Fibroblast of skin of left biceps (primary cell): ENCODE results near the gene MYB.
"Not testable (repeated sequence)": the region's sequence is repeated elsewhere in the genome, so short reads cannot be mapped to it uniquely, and the experiment has no call there.

ENCODE experiments used
- DNase-seq, 2 experiments: peaks; one replicate each; pipeline ENCODE4 v3.0.0-alpha.2; 2013; ENCODE audit warnings: low read depth in 2 of 2

The MYB gene

DNA sequence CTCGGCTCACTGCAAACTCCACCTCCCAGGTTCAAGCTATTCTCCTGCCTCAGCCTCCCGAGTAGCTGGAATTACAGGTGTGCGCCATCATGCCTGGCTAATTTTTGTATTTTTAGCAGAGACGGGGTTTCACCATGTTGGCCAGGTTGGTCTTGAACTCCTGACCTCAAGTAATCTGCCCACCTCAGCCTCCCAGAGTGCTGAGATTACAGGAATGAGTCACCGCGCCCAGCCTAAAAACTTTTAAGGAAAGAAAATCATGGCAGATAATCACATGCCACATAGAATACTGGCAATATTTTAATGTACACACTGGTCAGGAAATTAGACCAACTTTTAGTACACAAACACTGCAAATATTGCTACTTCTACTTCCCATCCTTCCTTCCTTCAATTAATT, 16.7 kb upstream of the MYB start:
- DNase-seq = not testable (repeated sequence)

DNA sequence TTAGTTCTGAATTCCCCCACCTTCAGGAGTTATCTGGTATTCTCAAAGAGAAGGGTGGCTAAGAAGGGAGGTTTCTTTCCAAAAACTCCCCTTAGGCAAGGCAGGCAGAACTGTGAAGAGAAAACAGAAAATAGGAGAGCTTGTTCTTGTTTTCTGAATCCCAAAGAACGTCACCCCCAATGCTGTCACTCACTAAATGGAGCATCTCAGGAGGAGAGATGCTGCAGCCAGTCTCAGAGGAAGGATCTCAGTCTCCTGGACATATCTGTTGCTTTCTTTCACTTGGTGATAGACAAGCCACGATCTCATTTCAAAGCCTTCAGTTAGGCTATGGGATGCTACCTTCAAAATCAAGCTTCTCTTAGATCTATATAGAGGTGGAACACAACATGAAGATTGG, 16.1 kb upstream of the MYB start:
- no peak for DNase-seq

DNA sequence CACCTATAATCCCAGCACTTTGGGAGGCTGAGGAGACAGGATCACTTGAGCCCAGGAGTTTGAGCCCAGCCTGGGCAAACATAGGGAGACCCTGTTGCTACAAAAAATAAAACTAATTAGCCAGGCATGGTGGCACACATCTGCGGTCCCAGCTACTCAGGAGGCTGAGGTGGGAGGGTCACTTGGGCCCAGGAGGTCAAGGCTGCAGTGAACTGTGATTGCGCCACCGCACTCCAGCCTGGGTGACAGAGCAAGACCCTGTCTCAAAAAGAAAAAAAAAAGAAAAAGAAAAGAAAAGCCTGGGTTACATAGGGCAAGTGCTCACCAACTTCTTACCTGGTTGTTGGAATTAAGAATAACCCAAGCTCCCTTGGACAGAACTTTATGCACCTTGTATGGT, 14.6 kb upstream of the MYB start:
- no peak for DNase-seq

DNA sequence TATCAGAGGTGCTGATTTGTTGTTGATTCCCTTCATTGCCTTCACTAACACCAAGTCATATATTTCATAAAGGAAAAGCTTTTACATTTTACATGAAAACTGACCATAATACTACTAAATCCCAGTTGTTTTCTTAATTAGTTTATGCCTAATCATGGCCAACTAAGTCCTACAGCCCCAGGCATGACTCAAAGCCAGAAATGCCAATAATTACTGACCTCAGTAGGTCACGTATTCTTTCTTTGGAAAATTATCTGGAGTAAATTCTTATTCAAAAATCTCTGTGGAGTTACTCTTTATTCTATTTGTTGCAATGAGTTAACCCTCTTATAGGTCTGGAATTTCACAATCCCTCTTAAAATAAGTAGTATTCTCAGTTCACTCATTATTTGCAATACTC, 13.5 kb upstream of the MYB start:
- no peak for DNase-seq

DNA sequence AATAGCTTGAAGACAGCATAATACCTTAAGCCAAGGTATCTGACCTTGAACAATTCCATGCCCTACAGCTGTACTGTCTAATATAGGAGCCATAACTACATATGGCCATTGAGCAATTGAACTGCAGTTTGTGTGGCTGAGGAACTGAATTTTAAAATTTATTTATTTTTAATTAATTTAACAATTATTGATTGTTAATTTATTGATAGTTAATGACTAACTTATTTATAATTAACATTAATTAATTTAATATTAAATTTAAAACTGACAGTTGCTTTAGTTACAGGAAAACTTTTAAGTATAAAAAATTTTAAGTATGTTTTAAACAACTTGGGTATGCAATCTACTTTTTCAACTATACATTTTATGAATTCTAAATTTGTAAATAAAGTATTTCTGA, 12.3 kb upstream of the MYB start:
- DNase-seq = no peak

DNA sequence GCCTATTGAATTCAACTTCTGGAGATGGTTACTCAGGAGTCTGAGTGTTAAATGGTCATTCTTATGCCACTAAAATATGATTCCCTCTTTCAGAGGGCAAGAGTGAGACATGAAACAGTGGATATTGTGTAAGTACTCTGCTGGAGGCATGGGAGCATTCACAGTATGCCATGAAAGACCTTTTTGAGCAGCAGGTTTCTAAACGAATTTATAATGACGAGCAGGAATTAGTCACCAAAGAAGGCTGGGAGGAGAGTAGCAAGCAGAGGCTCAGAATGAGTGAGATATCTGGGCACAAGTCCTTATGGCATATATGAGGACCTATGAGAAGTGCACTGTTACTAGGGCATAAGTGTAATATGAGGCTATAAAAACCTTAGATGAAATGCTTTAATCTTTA, 10.9 kb upstream of the MYB start:
- DNase-seq = no peak

DNA sequence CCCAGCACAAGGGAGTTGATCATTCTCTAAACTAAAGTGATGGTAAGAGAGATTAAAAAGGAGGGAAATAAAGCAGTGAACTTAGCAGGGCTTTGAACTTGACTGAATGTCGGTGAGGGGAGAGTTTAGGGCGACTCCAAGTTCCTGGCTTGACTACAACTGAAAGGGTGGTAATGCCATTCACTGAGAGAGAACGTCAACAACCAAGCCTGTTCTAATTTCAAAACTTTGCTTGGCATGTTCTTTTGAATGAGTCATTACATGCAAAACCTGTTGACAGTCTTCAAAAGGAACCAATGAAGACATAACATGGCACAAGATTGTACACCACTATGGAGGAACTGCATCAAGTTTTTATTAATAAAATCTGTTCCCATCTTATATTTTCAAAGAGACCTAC, 10.3 kb upstream of the MYB start:
- no peak for DNase-seq

DNA sequence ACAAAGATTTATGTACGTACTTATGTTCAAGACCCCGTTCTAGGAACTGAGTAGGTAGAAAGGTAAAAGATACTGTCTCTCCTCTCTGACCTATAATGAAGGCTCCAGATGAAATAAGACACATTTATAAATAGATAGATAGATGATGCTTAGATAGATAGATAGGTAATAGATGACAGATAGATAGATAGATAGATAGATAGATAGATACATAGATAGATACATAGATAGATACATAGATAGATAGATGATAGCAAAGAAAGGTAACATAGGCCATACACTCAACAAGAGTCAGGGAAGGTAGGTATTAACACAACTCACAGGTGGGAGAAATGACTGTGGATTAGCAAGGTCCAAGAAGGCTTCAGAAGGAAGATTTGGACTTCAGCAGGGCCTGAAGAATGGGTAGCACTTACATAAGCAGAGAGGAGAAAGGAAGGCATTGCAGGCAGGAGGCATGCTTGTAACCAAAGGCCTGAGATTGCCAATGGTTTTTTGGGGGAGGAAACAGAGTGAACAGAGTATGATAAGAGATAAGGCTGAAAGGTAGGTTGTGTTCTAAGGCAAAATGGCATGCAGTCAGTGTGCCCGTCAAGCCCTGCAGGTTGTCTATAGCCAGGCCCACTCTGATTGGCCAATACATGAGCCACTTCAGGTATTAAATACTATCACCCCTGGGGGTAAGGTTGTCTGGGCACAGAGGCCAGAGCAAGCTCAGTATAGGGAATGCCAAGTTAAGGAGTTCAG, 7.7 kb upstream of the MYB start:
- DNase-seq = no peak

DNA sequence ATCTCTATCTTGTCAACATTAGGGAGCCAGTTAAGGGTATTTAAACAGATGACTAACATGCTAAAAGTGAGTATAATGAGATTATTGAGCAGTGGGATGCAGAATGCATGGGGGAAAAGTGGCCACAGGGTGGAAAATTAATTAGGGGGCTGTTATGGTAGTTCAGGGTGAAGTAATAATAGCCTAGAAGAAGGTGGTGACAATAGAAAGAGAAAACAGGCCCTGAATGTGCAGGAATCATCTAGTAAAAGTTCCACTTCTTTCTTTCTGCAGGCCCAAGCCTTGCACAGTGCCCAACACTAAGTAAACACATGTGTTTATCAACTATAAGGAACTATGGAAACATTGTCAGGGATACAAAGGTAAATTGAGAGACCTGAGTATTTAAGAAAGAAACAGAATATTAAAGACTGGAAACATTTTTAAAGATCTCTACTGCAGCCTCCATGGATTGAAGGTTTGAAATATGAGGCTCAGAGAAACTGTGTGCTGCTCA, 7.1 kb upstream of the MYB start:
- no peak for DNase-seq

DNA sequence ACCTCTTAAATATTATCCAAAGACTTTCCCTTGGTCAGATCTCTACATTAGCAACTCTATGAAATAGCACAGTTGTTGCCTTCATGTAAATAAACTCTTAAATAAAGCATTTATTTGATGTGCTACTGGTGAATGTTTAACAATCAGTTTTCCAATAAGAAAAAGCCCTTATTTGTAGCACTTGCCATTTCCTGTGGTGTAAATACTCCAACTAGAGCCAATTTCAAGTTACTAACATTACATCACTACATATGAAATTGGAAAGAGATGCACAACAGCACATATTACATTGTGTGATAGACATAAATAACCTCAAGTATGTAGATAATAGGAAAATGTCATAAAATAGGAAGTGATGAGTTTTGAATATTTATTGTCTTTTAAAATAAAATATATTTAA, 5.0 kb upstream of the MYB start:
- DNase-seq = no peak

DNA sequence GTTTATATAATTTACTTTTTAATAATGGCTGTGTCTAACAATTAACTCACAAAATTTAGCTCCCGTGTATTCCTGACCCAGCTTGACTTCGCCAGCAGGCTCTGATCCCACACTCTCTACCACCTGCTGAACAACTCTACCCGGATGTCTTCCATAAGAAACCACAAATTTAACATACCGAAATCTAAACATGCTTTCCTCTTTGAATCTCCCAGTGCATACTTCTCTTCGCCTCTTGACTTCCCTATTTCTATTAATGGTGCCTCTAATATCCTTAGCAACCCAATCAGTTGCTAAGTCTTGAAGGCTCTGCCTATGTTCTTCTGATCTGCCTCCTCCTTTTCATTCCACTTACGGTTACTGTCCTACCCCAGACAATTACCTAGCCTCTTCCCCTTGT, 4.6 kb upstream of the MYB start:
- no peak for DNase-seq

DNA sequence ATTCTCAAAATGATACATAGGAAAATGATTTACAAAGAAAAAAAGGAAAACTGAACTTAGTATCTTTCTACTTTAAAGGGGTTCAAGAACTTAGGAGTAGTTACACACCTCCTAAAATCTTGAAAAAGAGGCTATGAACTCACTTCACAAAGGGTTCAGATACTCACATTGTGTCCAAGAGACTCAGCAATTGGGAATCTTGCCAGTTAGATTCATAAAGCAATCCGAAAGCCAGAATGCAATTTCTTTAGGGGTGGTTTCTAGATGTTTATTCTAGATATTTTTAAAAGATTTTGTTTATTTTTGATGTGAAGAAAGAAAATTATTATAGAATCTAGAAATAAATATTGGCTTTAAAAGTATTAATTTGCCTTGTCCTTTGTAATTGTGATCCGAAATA, 1.7 kb upstream of the MYB start:
- no peak for DNase-seq

DNA sequence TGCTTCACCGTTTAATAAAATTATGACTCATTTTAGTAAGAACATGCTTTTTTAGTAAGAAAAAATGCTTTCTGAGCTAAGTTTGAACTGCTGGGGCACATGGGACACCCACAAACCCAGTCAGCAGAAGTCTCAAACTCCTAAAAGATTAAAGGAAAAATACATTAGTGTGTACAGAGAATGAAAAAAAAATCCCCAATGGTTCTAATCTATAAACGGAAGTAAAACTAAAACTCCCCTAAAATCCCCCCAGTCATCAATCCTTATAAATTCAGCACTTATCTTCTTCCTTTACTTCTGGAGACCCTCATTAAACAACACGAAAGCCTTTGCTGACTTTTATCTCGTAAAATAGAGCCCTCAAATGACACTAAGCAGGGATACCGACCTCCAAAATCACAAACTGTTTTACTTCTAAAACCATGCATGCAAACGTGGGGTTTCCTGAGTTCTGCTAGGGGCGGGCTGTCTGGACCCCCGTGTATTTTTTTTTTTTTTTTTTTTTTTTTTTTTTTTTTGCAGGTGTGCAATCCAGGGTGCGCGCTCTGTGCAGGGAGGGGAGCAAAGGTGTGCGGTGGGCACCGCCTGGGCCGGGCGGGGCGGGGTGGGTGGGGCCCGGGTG, 1.1 kb upstream of the MYB start:
- DNase-seq = no peak

DNA sequence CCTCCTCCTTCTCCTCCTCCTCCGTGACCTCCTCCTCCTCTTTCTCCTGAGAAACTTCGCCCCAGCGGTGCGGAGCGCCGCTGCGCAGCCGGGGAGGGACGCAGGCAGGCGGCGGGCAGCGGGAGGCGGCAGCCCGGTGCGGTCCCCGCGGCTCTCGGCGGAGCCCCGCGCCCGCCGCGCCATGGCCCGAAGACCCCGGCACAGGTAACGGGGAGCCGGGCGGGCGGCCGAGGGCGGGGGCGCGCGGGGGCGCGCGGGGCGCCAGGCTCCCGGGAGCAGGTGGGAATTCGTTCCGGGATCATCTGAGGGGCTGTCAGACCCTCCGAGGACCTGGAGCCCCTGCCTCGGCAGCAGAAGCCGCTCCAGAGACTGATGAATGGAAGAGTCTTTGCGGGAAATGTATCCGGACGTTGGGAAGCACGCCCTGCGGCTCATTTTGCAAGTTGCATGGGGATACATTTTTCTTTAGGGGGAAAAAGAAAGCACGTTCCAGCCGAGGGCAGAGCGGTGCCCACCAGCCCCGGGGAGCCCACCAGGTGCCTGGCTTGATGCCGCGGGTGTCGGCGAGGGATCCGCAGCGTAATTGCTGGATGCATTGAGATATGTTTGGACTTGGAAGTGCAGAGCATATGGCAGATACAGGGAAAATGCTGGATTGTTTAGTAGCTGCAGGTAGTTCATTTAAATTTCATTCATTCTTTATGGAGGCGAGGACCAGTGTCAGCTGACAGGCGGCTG, 394 bp downstream of the MYB start:
- no peak for DNase-seq

DNA sequence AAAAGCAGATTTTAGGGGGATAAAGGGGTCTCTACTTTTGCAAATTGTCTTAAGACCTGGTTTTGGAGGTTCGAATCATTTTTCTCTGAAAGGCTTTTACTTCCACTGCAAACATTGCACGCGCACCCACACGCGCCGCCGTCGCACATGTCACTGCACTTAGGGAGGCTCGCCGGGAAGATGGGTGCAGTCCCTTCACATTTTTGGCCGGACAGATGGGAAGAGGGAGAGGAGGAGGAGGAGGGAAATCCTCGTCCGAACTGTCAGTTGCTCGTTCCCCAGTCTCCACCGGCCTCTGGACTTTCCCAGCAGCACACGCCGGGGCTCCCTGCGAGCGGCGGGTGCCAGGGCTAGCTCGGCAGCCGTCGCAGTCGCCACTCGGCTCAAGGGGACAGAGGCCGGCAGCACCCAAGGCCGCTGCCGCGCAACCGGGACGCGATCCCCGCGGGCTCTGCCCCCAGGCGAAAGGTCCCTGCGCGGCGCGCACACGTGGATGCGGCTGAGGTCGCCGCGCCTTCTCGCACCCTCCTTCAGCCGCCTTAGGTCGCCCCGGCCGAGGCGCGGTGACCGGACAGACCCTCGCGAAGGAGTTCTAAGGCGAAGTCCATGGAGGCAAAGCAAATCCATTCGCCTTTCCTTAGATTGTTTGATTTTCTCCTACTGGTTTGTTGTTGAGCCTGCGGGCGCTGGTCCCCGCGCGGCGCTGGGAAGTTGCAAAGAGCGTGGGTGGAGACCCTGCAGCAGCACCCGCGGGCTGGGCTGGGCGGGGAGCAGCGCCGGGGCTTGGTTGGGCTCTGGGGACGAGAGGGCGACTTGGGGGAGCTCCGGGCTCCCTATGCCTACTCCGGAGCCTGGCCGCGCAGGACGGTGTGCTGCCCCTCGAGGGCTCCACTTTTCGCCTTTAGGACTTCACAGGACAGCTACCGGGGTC, 1.2 kb downstream of the MYB start:
- no peak for DNase-seq

DNA sequence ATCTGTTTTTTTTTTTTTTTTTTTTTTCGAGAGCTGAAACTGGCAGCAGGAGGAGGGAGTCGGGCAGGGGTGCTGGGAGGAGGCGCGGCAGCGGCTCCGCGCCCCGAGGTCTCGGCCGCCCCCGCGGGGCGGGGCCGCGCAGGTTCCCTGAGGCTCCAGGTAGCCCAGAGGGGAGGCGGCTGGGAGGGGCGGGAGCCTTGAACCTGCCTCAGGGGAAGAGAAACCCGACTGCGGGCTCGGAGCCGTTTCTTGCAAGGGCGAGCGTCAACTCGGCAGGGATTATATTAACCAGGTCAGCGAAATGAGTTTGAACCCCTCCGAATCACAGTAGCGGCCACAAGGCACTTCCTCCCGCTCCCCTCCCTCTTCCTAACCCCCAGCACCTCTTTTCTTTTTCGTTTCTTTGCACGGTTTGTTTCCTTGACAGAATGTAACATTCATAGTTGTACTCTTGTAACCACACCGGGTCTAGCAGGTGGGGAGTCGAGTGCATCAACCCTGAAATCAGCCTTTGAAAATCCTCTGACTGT, 2.0 kb downstream of the MYB start:
- DNase-seq = no peak

DNA sequence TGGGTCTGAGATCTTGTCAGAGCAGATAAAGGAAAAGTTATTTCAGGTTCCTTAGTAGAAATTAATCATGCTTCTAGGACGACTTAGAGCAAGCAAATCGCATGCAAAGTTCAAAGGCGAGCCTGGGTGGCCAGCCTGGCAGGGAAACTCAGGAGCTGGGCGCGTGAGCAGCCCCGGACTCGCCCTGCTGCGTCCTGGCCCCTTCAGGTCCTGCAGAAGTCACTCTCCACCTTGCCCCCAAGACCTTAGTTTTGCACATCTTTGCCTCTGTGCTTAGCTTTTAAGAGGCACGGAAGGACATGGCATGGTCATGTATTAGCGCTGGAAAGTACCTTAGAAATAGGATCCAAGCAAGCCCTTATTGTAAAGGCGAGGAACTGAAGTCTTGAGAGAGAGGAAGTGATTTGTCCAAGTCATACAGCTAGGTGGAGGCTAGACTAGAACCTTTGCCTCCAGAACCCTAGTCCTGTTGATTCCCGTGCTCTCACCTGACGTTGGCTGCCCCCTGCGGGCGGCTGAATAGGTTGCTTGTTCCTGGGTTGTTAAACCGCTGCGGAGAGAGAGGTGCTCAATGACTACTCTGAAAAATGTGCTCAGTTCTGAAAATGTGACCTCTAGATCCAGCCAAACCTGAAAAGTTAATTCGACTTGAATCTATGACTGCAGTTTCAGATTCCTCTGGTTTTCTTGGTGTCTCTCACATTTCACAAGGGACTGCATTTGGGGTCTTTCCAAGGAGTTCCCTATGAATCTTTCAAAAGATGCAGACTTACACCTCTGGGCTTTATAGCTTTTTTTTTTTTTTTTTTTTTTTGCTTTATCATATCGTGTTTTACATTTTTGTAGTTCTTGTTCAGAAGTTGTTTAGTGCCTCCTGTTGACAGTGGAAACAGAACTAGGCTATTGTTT, 2.7 kb downstream of the MYB start:
- no peak for DNase-seq

DNA sequence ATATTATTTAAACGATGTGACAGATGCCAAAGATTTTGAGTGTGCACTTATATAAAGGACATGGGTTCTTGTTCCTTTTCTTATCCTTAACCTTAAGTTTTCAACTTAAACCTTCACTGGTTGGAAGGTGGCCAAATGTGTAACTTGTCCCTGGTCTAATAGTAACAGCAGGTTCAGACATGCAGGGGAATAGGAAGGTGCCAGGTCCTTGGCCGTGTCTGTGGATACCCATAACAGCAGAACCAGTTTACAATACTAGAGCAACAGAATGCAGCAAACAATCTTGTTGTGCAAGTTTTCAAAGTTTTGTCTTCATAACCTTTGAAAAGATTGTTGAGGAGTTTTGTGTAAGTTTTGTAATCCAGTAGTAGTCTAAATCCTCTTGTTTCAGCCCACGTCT, 4.4 kb downstream of the MYB start:
- DNase-seq = no peak

DNA sequence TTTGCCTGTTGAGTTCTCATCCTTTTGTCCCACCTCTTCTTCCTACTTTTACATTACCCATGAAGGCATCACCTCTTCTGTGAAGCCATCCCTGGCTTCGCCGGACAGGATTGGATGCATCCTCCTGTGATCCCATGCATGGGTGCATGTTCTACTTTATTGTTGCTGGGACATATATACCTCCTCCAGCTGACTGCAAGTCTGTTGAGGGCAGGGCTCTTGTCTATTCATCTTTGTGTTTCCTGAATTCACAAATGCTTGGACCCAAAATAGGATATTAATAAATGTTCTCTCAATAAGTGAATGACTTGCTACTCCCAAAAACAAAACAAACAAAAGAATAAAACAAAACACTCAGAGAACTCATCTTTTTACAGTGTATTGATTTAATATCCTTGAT, 5.1 kb downstream of the MYB start:
- DNase-seq = no peak

DNA sequence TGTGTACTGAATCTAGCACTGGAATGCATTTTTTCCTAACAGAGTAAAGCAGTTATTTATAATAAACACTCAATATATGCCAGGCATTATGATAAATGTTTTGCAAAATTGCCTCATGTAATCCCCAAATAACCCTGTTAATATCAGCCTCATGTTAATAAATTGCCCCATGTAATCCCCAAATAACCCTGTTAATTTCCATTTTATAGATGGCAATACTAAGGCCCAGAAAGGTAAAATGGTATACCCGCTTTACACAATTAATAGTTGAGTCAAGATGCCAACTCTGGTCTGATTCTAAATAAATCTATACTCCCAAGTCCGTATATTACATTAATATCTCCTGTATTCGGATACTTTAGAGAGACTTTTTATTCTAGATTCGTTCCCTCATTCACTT, 6.3 kb downstream of the MYB start:
- no peak for DNase-seq

DNA sequence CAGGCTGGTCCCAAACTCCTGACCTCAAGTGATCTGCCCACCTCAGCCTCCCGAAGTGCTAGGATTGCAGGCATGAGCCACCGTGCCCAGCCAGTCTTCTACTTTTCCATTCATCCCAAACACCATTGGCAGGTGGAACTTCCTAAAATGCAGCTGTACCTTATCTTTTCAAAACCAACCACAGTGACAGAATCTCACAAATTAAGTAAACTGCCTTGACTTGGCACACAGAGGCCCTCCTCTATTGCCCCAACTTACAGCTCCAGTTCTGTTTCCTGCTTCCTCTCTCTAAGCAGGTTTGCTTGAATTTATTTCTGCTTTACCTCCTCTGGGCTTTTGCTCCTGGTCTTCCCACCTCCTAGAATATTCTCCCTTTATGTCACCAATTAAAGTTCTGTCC, 7.6 kb downstream of the MYB start:
- DNase-seq = no peak
